ENCODE data around the gene KCNK3.
"Not testable (repeated sequence)": the region's sequence is repeated elsewhere in the genome, so short reads cannot be mapped to it uniquely, and the experiment has no call there.

KCNK3 gene

GRCh38 chr2:26692279-26692896 lies at the start of gene KCNK3:
KCNK3 (plus strand) TSS chr2:26692722; CDS start chr2:26692876, 154 bp downstream.
- DNase-seq = peak; percentile 41

- no peak for DNase-seq
Observed at GRCh38 chr2:26644188-26644835, 48.2 kb upstream of the KCNK3 start.

- no peak for DNase-seq
Observed at GRCh38 chr2:26645762-26646161, 46.8 kb upstream of the KCNK3 start.

GRCh38 chr2:26646986-26647672 lies 45.4 kb upstream of the KCNK3 start:
- no peak for DNase-seq

- DNase-seq = no peak
Observed at GRCh38 chr2:26647981-26648380, 44.5 kb upstream of the KCNK3 start.

GRCh38 chr2:26648516-26648915 lies 44.0 kb upstream of the KCNK3 start:
- no peak for DNase-seq

- DNase-seq = no peak
Observed at GRCh38 chr2:26649322-26649721, 43.2 kb upstream of the KCNK3 start.

- DNase-seq = no peak
Observed at GRCh38 chr2:26649992-26650712, 42.4 kb upstream of the KCNK3 start.

- DNase-seq = no peak
Observed at GRCh38 chr2:26650713-26651469, 41.6 kb upstream of the KCNK3 start.

- no peak for DNase-seq
Observed at GRCh38 chr2:26651470-26651771, 41.1 kb upstream of the KCNK3 start.

- DNase-seq = no peak
Observed at GRCh38 chr2:26651799-26652198, 40.7 kb upstream of the KCNK3 start.

- DNase-seq = peak; percentile 33
Observed at GRCh38 chr2:26652361-26653041, 40.0 kb upstream of the KCNK3 start.

GRCh38 chr2:26653207-26654060 lies 39.1 kb upstream of the KCNK3 start:
- DNase-seq = no peak

GRCh38 chr2:26654061-26654340 lies 38.5 kb upstream of the KCNK3 start:
- no peak for DNase-seq

GRCh38 chr2:26655120-26655519 lies 37.4 kb upstream of the KCNK3 start:
- not testable (repeated sequence) for DNase-seq

GRCh38 chr2:26655611-26656195 lies 36.8 kb upstream of the KCNK3 start:
- DNase-seq = no peak

GRCh38 chr2:26657265-26657664 lies 35.3 kb upstream of the KCNK3 start:
- DNase-seq = no peak

GRCh38 chr2:26658691-26659346 lies 33.7 kb upstream of the KCNK3 start:
- no peak for DNase-seq

GRCh38 chr2:26660363-26660962 lies 32.1 kb upstream of the KCNK3 start:
- no peak for DNase-seq

- not testable (repeated sequence) for DNase-seq
Observed at GRCh38 chr2:26665296-26665695, 27.2 kb upstream of the KCNK3 start.

Measured in fibroblast of upper back skin (primary cell).